Fibroblast of lung (primary cell): ENCODE results near the gene GALNT1. TPM values are rescaled to one million over a fixed set of nuclear protein-coding genes. Genes with fewer than 3 reads are reported as not detected.

ENCODE experiments used
- DNase-seq, 2 donors: peaks; one replicate each; pipeline versions ENCODE4 v3.0.0 to v3.0.0-alpha.2; 2010; ENCODE audit warnings: low read depth in 2 of 2
- H2AFZ ChIP-seq: 2 replicates; pipeline ENCODE4 v1.5.1; 2012; ENCODE audit warnings: low read length, control low read depth, inconsistent platforms
- H3K27ac ChIP-seq: 2 replicates; pipeline ENCODE4 v1.5.1; 2011; ENCODE audit warnings: low read length, control low read depth; ENCODE audit not compliant: insufficient read depth
- H3K27me3 ChIP-seq: 2 replicates; pipeline ENCODE4 v1.5.1; 2011; ENCODE audit warnings: mild to moderate bottlenecking, low read length; ENCODE audit not compliant: control insufficient read depth, insufficient read depth
- H3K36me3 ChIP-seq: 2 replicates; pipeline ENCODE4 v1.5.1; 2011; ENCODE audit warnings: low read length; ENCODE audit not compliant: control insufficient read depth, insufficient read depth
- H3K4me1 ChIP-seq: 2 replicates; pipeline ENCODE4 v1.5.1; 2011; ENCODE audit warnings: low read length; ENCODE audit not compliant: control insufficient read depth, insufficient read depth; ENCODE audit errors: extremely low read depth
- H3K4me2 ChIP-seq: 2 replicates; pipeline ENCODE4 v1.5.1; 2011; ENCODE audit warnings: low read length, control low read depth; ENCODE audit not compliant: insufficient read depth; ENCODE audit errors: extremely low read depth
- H3K4me3 ChIP-seq, 4 experiments: fragments of 200-600 bp in 1 of 4; sonication (generic) in 1 of 4; replicated peaks in 1 of 4; 2 replicates each; pipeline ENCODE4 v1.5.1; 2011 to 2016; ENCODE audit warnings: low read length in 4 of 4, low read depth in 3 of 4, mild to moderate bottlenecking in 3 of 4, control low read depth in 2 of 4, inconsistent platforms in 1 of 4, mixed read lengths in 1 of 4; ENCODE audit not compliant: insufficient read depth in 1 of 4; ENCODE audit errors: control extremely low read depth in 1 of 4
- H3K79me2 ChIP-seq: 2 replicates; pipeline ENCODE4 v1.5.1; 2012; ENCODE audit warnings: mild to moderate bottlenecking, low read length, inconsistent platforms; ENCODE audit not compliant: control insufficient read depth, insufficient read depth
- H3K9ac ChIP-seq: 2 replicates; pipeline ENCODE4 v1.5.1; 2011; ENCODE audit warnings: mild to moderate bottlenecking, low read length, control low read depth; ENCODE audit not compliant: insufficient read depth
- H3K9me3 ChIP-seq: 2 replicates; pipeline ENCODE4 v1.5.1; 2012; ENCODE audit warnings: low read depth, low read length; ENCODE audit not compliant: control insufficient read depth, insufficient read depth
- H4K20me1 ChIP-seq: 2 replicates; pipeline ENCODE4 v1.5.1; 2011; ENCODE audit warnings: low read length; ENCODE audit not compliant: control insufficient read depth, insufficient read depth; ENCODE audit errors: extremely low read depth
- EZH2 ChIP-seq: IDR thresholded peaks from 2 replicates; pipeline ENCODE4 v1.5.1; 2012; ENCODE audit warnings: low read length, control low read depth, mild to moderate bottlenecking; ENCODE audit errors: missing control alignments
- polyA plus RNA-seq, 2 donors: library from polyadenylated mRNA; depleted of rRNA in 1 of 2; stranded (reverse) in 1 of 2; unstranded in 1 of 2; fragments of >200 nt; gene quantifications; 2 replicates each; pipeline ENCODE4 v1.2.1, GENCODE V29; 2011 to 2012; ENCODE audit warnings: missing spikeins in 1 of 2
- total RNA-seq: library from RNA; depleted of rRNA; stranded (reverse); fragments of >200 nt; gene quantifications from 2 replicates; pipeline ENCODE4 v1.2.1, GENCODE V29; 2014
- TF ChIP-seq, protein P1 (sequence below), 2 donors: IDR thresholded peaks in 1 of 2; conservative IDR thresholded peaks in 1 of 2; 1 replicate in 1 of 2; 2 replicates in 1 of 2; pipeline ENCODE4 v1.5.1; 2011 to 2012; ENCODE audit warnings: low read length in 2 of 2, control low read depth in 1 of 2, inconsistent platforms in 1 of 2, low read depth in 1 of 2, mild to moderate bottlenecking in 1 of 2

The GALNT1 gene
- total and polyA plus RNA-seq, 2 donors (not counting 1 experiment from before 2014, with no cell fraction given), result 31.7 to 53.3 TPM

GRCh38 chr18:35584735-35585134 lies 3.2 kb downstream of the GALNT1 start:
- H3K4me3 ChIP-seq, result no peak overlapping the region
- DNase-seq, result no peak
- H3K36me3 ChIP-seq, result no peaks in the 10 kb centered on the region
- no peak overlapping the region for H3K4me2 ChIP-seq
- no peaks in the 10 kb centered on the region for H3K27me3 ChIP-seq
- peaks cover 10% of the 10 kb centered on the region for H3K79me2 ChIP-seq
- TF ChIP-seq, protein P1, sequence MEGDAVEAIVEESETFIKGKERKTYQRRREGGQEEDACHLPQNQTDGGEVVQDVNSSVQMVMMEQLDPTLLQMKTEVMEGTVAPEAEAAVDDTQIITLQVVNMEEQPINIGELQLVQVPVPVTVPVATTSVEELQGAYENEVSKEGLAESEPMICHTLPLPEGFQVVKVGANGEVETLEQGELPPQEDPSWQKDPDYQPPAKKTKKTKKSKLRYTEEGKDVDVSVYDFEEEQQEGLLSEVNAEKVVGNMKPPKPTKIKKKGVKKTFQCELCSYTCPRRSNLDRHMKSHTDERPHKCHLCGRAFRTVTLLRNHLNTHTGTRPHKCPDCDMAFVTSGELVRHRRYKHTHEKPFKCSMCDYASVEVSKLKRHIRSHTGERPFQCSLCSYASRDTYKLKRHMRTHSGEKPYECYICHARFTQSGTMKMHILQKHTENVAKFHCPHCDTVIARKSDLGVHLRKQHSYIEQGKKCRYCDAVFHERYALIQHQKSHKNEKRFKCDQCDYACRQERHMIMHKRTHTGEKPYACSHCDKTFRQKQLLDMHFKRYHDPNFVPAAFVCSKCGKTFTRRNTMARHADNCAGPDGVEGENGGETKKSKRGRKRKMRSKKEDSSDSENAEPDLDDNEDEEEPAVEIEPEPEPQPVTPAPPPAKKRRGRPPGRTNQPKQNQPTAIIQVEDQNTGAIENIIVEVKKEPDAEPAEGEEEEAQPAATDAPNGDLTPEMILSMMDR (conservative IDR thresholded peaks at IDR 0.05 in 1 of 2, IDR thresholded peaks at IDR 0.05 in 1 of 2; ENCODE audit: low read depth in 1 of 2, low read length in 2 of 2), result no peak
- TF ChIP-seq EZH2, result no peak
- H2AFZ ChIP-seq, result no peak overlapping the region
- no peaks in the 10 kb centered on the region for H3K9me3 ChIP-seq
- H3K27ac ChIP-seq, result no peak overlapping the region
- H3K4me1 ChIP-seq, result no peaks in the 10 kb centered on the region
- no peaks in the 10 kb centered on the region for H4K20me1 ChIP-seq
- H3K9ac ChIP-seq, result no peak overlapping the region

GRCh38 chr18:35585608-35586007 lies 4.1 kb downstream of the GALNT1 start:
- H2AFZ ChIP-seq, result no peak overlapping the region
- no peak overlapping the region for H3K4me2 ChIP-seq
- H3K27ac ChIP-seq, result no peak overlapping the region
- no peaks in the 10 kb centered on the region for H3K4me1 ChIP-seq
- TF ChIP-seq, protein P1 (conservative IDR thresholded peaks at IDR 0.05 in 1 of 2, IDR thresholded peaks at IDR 0.05 in 1 of 2; ENCODE audit: low read depth in 1 of 2, low read length in 2 of 2), result no peak
- TF ChIP-seq EZH2, result no peak
- H3K9me3 ChIP-seq, result no peaks in the 10 kb centered on the region
- no peaks in the 10 kb centered on the region for H4K20me1 ChIP-seq
- no peak for DNase-seq
- H3K4me3 ChIP-seq, result no peak overlapping the region
- H3K27me3 ChIP-seq, result no peaks in the 10 kb centered on the region
- H3K79me2 ChIP-seq, result peaks cover 10% of the 10 kb centered on the region
- no peak overlapping the region for H3K9ac ChIP-seq
- no peaks in the 10 kb centered on the region for H3K36me3 ChIP-seq

GRCh38 chr18:35588122-35588521 lies 6.6 kb downstream of the GALNT1 start:
- Histone ChIP-seq H3K4me2 (no peak overlapping the region), H3K27me3 (no peaks in the 10 kb centered on the region), H3K9ac (no peak overlapping the region), H3K27ac (no peak overlapping the region), H4K20me1 (no peaks in the 10 kb centered on the region), H3K79me2 (peaks cover 12% of the 10 kb centered on the region), H3K4me1 (no peaks in the 10 kb centered on the region), H3K9me3 (no peaks in the 10 kb centered on the region), H3K36me3 (no peaks in the 10 kb centered on the region), H3K4me3 (no peak overlapping the region), H2AFZ (no peak overlapping the region)
- TF ChIP-seq, protein P1 (conservative IDR thresholded peaks at IDR 0.05 in 1 of 2, IDR thresholded peaks at IDR 0.05 in 1 of 2; ENCODE audit: low read depth in 1 of 2, low read length in 2 of 2), result no peak
- TF ChIP-seq EZH2, result no peak
- DNase-seq, result no peak
